Hematopoietic multipotent progenitor cell treated with erythropoietin and hydrocortisone succinate and interleukin-3 and kit ligand, for 8 days (in vitro differentiated cells): ENCODE data around the gene TRIM46.

Experiments
- DNase-seq: peaks from one replicate; pipeline ENCODE4 v3.0.0-alpha.2; 2015

The TRIM46 gene

GRCh38 chr1:155173478-155174323 lies at the start of gene TRIM46:
Gene TRIM46, plus strand, starts transcription at chr1:155173849. Its CDS starts 118 bp downstream, at chr1:155173967.
- DNase-seq = peak; percentile 63

GRCh38 chr1:155124503-155125463 lies 48.9 kb upstream of the TRIM46 start:
- DNase-seq = no peak

- DNase-seq = no peak
These were observed 48.1 kb upstream of the TRIM46 start for GRCh38 chr1:155125511-155125945.

GRCh38 chr1:155125946-155126555 lies 47.6 kb upstream of the TRIM46 start:
- DNase-seq = no peak

- peak; percentile 36 for DNase-seq
These were observed 47.0 kb upstream of the TRIM46 start for GRCh38 chr1:155126556-155127104.

- no peak for DNase-seq
These were observed 46.3 kb upstream of the TRIM46 start, which contains the start of gene EFNA1 for GRCh38 chr1:155127105-155127966. Gene EFNA1, plus strand, starts transcription at chr1:155127876. Its CDS starts 102 bp downstream, at chr1:155127978.

GRCh38 chr1:155127967-155128754 lies 45.5 kb upstream of the TRIM46 start:
- DNase-seq = no peak

GRCh38 chr1:155128755-155129473 lies 44.7 kb upstream of the TRIM46 start:
- DNase-seq = no peak

GRCh38 chr1:155130272-155131006 lies 43.2 kb upstream of the TRIM46 start:
- no peak for DNase-seq

- DNase-seq = no peak
These were observed 42.4 kb upstream of the TRIM46 start for GRCh38 chr1:155131285-155131684.

GRCh38 chr1:155131856-155132255 lies 41.8 kb upstream of the TRIM46 start:
- no peak for DNase-seq

GRCh38 chr1:155133799-155134281 lies 39.8 kb upstream of the TRIM46 start:
- DNase-seq = no peak

GRCh38 chr1:155134322-155134721 lies 39.3 kb upstream of the TRIM46 start:
- no peak for DNase-seq

- peak; percentile 87 for DNase-seq
These were observed 38.7 kb upstream of the TRIM46 start for GRCh38 chr1:155134880-155135414.

GRCh38 chr1:155135415-155136028 lies 38.1 kb upstream of the TRIM46 start, which contains the start of gene SLC50A1:
Gene SLC50A1, plus strand, starts transcription at chr1:155135852. Its CDS starts 60 bp downstream, at chr1:155135912.
- DNase-seq = peak; percentile 89

GRCh38 chr1:155136748-155137147 lies 36.9 kb upstream of the TRIM46 start:
- peak; percentile 92 for DNase-seq

- peak; percentile 78 for DNase-seq
These were observed 36.3 kb upstream of the TRIM46 start for GRCh38 chr1:155137154-155137949.
